GM18519 (cell line): ENCODE data around the gene CLDN2.
"Not testable (repeated sequence)": the region's sequence is repeated elsewhere in the genome, so short reads cannot be mapped to it uniquely, and the experiment has no call there.

ENCODE experiments used
- ATAC-seq: cut with Tn5 transposase; IDR thresholded peaks from one replicate; pipeline ENCODE4 v1.9.1; 2021; ENCODE audit warnings: mild to moderate bottlenecking, moderate library complexity; ENCODE audit not compliant: unreplicated experiment, low FRiP score

CLDN2 gene

DNA sequence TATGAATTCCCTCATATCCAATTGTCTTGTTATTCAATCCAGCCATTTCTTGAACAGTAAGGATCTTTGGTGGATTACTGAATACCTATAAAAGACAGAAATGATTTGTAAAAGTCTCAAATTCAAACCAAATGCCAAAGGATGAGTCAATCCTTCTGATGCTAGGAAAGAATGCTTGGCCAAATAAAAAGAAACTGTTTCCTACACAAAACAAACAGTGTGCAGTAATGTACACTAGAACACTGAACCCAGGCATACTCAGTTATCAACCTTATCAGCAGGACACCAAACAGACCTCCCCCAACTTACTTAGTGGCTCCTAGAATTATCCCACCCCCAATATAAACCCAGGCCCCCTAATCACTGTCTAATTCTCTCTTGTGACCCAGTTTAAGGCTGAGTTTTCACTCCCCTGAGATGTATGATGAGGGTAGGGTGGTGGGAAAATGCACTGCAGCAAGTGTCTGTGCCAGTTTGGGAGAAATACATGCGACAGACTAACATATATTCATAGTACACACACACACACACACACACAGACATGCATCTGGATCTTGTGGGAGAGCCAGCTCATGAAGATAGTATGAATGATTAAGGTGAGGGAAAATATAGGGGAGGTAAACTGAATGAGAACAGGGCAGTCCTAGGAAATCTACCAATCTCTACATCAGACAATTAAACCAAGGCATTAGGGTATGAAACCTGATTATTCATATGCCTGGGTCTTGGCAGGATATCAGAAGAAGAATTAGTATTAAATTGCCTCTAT lies 35.0 kb downstream of the CLDN2 start:
- ATAC-seq, result no peak

DNA sequence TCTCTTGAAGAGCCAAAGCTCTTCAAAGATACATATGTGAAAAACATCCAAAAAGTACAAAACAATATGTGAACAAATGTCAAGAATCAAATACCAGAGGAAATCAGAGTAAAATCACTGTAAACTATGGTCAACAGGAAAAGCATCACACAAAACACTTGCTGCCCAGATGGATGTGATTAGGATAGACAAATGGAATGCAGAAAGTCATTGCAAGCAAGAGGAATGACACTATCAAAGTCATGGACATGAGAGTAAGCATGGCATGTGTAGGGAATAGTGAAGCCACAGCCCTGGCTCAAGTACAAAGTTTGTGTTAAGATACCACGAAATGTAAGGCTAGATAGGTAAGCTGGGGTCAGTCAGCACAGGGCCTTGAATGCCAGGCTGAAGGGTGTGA lies 37.7 kb downstream of the CLDN2 start:
- ATAC-seq, result no peak

DNA sequence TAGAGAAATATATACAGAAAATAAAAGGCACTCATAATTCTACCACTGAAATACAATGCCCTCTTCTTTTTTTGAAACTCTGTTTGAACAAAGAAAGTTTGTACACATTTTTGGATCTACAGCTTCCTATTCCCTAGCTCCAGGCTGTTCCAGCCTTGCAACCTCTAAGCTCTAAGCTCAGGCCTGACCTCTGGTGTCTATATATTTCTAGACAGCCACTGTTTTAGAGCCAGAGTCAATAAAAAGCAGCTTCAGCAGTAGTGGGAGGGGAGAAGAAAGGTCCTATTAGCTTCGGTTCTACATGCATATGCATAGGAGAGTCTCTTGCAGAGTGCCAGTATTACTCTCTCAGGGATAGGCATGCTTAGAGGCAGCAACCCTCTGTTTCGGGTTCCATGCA lies 39.7 kb downstream of the CLDN2 start:
- ATAC-seq, result no peak

DNA sequence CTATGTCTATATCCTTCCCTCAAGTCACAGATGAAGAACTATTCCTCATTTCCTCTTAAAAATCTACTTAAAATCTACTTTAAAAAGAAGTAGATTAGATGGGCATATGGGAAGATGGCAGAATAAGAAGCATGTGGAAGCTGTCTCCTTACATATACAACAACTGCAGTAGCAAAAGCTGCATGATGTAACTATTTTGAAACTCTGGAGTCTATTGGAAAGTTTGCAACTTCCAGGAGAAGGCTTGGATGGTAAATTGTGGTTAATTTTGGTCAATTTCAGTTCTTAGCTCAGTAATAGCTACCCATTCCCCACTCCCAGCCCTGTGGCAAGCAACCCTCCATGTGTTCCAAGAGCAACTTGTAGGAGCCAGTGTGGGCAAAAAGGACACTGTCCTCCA lies 42.9 kb downstream of the CLDN2 start:
- no peak for ATAC-seq

DNA sequence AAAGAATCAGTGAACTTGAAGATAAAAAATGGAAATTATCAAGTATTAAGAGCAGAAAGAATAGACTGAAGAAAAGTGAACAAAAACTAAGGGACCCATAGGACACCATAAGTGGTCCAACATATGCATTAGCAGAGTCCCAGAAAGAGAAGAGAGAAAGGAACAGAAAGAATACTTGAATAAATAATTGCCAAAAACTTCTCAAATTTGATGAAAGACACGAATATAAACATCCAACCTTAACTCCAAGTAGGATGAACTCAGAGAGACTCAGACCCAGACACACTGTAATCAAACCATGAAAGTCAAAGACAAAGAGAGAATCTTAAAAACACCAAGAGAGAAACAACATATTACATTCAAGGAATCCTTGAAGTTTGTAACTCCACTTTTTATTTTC lies 44.1 kb downstream of the CLDN2 start:
- ATAC-seq, result no peak

DNA sequence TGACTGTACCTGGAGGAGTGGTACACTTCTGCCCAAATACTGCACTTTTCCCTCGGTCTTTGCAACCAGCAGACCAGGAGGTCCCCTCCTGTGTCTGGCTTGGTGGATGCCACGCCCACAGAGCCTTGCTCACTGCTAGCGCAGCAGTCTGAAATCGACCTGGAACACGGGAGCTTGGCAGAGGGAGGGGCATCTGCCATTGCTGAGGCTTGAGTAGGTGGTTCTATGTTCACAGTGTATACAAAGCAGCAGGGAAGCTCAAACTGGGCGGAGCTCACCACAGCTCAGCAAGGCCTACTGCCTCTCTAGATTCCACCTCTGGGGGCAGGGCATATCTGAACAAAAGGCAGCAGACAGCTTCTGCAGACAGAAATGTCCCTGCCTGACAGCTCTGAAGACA lies 46.3 kb downstream of the CLDN2 start:
- not testable (repeated sequence) for ATAC-seq

DNA sequence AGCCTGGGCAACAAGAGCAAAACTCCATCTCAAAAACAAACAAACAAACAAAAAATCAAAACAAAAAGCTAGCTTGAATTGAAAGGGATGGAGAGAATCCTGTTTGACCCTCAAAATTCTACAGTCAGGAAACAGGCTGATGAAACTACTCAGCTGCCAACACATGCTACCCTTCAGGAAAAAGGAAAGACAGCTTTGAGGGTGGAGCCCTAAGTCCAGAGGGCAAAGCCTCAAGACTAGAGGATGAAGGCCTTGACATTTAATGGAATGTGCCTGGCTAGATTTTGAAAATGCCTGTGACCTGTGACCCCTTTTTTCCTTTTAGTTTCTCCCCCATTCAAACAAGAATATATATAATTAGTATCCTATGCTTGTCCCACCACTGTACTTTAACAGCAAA lies 52.7 kb downstream of the CLDN2 start:
- no peak for ATAC-seq

DNA sequence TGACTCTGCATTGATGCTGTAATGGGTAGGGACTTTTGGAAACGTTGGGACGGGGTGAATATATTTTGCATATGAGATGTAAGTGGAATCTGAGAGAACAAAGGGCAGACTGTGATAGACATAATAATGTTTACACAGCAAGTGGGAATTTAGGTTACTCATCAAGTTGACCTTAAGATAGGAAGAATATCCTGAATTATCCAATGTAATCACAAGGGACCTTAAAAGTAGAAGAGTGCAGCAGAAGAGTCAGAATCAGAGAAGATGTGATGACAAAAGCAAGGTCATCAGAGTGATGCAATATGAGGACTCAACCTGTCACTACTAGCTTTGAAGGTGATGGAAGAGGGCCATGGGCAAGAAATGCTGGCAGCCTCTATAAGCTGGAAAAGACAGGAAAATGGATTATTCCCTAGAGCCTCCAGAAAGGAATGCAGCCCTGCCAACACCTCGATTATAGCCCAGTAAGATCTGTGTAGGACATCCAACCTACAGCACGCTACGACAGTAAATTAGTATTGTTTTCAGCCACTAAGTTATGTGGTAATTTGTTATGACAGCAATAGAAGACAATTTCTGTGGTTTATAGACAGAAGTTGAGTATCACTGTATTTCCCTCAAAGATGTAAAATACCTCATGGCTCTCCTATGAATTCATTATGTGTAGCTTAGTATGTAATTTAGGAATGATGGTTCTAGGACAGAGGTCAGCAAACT lies 53.4 kb downstream of the CLDN2 start:
- no peak for ATAC-seq

DNA sequence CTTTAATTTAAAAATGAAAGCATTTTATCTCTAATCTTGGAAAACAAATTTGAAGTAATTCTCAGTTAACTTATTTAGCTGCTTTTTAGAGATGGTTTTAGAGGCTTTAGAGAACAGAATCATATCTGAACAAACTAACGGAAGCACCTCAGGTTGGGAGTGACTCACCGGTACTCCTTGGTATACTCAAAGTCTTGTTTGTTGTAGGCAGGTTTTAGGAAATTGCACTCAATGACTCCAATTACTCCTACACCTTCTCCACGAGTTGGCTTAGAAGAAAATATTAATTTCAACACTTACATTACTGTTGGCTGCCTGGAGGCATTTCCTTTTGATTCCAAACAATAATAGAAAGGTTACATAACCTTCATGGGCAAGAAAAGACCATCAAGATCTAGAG lies 56.2 kb downstream of the CLDN2 start:
- ATAC-seq, result no peak
